IPS-11a (cell line): ENCODE results near the gene C1orf232.

Source experiments
- H3K4me3 ChIP-seq: one replicate; pipeline ENCODE4 v1.5.1; 2013; ENCODE audit warnings: low read depth, low read length, control low read depth

The C1orf232 gene

GRCh38 chr1:26180010-26180506 is 11.3 kb upstream of the C1orf232 start:
- no peak overlapping the region for H3K4me3 ChIP-seq

- H3K4me3 ChIP-seq = peak within 1 kb of the TSS; percentile 27
Observed at GRCh38 chr1:26177182-26177684, 8.5 kb upstream of the C1orf232 start, which contains the start of gene CNKSR1. Gene CNKSR1, plus strand, starts transcription at chr1:26177491. Its CDS starts 57 bp downstream, at chr1:26177548.

DNA sequence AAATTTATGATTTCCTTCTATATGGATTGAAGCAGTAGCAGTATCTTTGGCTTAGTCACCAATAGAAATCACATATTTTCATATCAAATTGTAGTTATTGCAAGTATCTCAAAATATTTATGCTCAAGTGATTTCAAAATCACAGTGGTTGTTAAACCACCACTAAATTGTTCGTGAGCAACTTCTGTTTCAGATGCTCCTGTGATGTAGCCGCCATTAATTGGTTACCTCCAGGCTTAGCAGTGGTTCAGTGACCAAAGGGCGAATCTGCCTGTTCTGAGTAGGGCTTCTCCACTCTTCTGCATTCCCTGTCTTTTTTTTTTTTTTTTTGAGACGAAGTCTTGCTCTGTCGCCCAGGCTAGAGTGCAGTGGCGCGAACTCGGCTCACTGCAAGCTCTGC is 6.6 kb upstream of the C1orf232 start:
- H3K4me3 ChIP-seq = no peak overlapping the region

- no peak within 1 kb of the TSS for H3K4me3 ChIP-seq
Observed at GRCh38 chr1:26171084-26172072, 2.6 kb upstream of the C1orf232 start, which contains the start of gene ZNF593OS. Gene ZNF593OS, minus strand, starts transcription at chr1:26171832. Its CDS starts 171 bp downstream, at chr1:26171661.

DNA sequence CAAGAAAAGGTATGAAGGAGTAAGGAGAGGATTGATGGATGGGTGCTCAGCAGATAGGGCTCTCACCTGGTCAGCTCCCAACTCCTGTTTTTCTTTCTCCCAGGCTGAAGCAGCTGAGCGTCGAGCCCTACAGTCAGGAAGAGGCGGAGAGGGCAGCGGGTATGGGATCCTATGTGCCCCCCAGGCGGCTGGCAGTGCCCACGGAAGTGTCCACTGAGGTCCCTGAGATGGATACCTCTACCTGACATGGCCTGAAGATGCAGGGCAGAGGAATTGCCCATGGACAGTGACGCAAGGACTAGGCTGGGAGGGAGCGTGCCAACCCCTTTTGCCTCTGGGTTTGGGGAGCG is 1.7 kb upstream of the C1orf232 start:
- peak overlapping the region; percentile 85 for H3K4me3 ChIP-seq

- H3K4me3 ChIP-seq = peak within 1 kb of the TSS; percentile 85
Observed at GRCh38 chr1:26169669-26170471, 1.1 kb upstream of the C1orf232 start, which contains the start of gene ZNF593. Gene ZNF593, plus strand, starts transcription at chr1:26169908. Its CDS starts 76 bp downstream, at chr1:26169984.

- H3K4me3 ChIP-seq = no peak overlapping the region
Observed at GRCh38 chr1:26169198-26169554, 413 bp upstream of the C1orf232 start.

DNA sequence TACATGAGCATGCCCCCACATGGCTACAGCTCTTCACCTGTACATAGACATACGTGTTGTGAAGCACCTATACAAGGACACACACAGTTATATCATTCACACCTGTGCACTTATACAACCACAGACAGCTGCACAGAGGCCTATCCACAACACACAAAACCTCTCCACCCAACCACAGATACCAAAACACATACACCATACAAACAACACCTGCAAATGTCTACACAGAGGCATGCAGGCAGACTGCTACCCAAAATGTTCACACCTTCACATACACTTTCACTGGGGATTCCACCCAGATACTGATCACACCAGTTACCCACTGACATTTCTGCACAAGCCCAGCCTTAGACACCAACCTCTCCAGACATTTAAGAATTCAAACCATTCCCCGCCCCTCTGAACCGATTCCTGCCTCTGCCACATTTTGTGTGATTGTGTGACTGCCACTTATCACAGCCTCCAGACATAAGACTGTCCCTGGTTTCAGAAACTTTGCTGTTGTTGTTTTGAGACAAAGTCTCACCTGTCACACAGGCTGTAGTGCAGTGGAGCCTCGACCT is 2.0 kb downstream of the C1orf232 start:
- H3K4me3 ChIP-seq = no peak overlapping the region

DNA sequence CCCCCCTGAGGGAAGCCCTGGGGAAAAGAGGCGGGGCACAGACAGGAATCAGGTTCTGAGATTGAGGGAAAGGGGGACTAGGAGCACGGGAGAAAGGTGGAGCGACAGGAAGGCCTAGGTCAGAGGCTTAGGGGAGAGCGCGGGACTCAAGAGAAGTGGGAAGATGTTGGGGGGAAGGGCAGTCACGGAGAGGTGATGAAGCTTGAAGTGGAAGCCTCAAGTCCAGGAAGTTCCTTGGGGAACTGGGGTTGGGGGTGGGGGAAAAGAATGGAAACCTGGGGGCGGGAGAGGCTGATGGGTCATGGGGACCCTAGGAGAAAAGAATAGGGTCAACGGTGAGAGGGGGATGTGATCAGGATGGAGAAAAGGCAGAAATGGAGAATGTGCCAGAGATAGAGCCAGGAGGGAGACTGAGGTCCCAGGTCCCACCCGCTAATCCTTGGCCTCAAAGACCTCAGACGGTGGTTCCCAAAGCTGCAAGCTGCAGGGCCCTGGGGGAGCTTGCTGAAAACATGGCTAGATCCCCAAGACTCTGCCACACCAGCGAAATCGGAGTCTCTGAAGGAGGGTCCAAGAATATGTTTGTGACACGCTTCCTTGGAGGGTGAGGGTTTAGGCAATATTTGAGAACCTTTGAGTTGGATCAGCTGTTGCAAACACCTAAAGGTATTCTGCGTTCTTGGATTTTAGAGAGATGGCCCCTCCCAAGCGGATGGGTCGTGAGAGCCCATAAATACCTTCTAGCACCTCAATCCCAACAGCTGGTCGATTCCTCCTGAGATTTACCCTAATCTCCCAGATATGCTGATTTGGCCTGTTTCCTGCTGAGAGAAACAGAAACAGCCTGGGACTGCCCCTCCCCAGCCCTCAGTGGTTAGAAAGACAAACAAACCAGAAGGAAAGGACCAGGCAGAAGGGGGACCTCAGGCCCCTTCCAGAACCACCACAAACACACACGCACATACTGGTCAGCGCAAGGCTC is 3.6 kb downstream of the C1orf232 start:
- H3K4me3 ChIP-seq = peak overlapping the region; percentile 39

- H3K4me3 ChIP-seq = peak overlapping the region; percentile 39
Observed at GRCh38 chr1:26164036-26164860, 4.5 kb downstream of the C1orf232 start.

GRCh38 chr1:26163684-26164035 is 5.1 kb downstream of the C1orf232 start:
- no peak overlapping the region for H3K4me3 ChIP-seq

GRCh38 chr1:26162220-26162709 is 6.5 kb downstream of the C1orf232 start:
- H3K4me3 ChIP-seq = peak overlapping the region; percentile 27

DNA sequence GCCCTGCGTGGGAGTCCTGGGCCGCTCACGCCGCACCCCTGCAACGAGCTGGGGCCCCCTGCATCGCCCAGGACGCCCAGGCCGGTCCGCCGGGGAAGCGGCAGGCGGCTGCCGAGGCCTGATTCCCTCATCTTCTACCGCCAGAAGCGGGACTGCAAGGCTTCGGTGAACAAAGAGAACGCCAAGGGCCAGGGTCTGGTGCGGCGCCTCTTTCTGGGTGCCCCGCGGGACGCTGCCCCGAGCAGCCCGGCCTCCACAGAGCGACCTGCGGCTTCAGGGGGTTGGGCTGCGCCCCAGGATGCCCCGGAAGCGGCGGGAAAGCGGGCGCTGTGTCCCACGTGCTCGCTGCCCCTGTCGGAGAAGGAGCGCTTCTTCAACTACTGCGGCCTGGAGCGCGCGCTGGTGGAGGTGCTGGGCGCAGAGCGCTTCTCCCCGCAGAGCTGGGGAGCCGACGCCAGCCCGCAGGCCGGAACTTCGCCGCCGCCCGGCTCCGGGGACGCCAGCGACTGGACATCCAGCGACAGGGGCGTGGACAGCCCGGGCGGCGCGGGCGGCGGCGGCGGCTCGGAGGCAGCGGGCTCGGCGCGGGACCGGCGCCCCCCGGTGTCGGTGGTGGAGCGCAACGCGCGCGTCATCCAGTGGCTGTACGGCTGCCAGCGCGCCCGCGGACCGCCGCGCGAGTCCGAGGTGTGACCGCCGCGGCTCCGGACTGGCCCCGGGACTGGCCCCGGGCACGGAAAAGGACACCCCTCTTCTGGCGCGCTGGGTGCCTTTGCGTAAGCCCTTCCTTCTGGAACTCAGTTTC is 7.1 kb downstream of the C1orf232 start:
- peak overlapping the region; percentile 27 for H3K4me3 ChIP-seq

DNA sequence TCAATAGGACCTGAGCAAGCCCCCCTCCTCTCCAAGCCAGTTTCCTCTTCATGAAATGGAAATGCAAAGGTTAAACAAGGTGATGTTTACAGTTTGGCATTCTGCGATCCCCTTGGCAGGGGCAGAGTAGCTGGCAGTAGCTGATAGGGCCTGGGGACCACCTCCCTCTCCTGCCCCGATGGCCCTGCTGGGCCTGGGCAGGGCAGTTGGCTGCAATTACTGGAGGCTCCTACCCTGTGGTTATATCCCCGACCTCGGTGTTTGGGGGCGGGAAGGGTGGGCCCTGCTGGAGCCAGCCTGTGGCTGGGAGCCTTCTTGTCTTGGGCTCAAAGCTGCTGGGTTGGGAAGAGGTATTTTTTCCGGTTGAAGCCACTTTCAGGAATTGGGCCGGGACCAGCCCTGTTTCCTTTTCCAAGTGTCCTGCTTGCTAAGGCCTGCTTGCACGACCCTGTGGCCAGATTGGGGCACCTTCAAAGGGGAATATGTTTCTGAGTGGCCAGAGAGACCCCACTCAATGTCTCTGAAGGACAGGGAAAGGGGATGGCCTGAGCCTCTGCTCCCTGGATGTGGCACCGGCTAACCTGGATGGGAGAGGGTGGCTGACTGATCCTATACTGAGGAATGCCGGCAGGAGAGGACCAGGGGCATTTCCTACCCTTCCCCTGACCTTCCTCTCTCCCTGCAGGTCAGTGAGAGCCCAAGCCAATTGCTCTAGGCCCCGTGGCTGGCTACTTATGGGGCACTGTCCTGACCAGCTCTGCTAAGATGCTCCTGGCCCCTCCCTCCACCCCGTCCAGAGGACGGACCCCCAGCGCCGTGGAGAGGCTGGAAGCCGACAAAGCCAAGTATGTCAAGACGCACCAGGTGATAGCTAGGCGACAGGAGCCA is 8.0 kb downstream of the C1orf232 start:
- H3K4me3 ChIP-seq = no peak overlapping the region

DNA sequence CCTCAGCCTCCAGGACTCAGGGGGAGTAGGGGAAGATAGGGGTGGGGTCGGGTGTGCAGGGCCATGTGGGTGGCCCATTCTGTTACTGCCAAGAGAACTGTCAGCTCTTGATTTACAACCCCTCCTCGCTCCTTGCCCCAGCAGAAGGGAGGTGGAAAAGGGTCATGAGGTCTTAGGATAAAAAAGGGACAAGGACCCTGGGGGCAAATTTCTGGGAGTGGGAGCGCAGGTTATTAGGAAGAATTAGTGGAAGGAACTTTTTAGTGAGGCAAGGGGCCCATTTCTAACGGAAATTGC is 9.1 kb downstream of the C1orf232 start:
- H3K4me3 ChIP-seq = no peak overlapping the region

GRCh38 chr1:26158908-26159742 is 9.6 kb downstream of the C1orf232 start, which contains the start of gene FAM110D:
Gene FAM110D, plus strand, starts transcription at chr1:26159079. Its CDS starts 2,213 bp downstream, at chr1:26161292.
- H3K4me3 ChIP-seq = no peak within 1 kb of the TSS
